DMS114 treated with DMSO at 0.1 percent for 48 hours (cell line): Measurements from ENCODE around the gene CCDC181.
"Not testable (repeated sequence)": the region's sequence is repeated elsewhere in the genome, so short reads cannot be mapped to it uniquely, and the experiment has no call there.

Experiments
- DNase-seq: peaks from one replicate; lab custom pipeline; 2025; ENCODE audit not compliant: unreplicated experiment; lab: John Stamatoyannopoulos, UW

Gene CCDC181

GRCh38 chr1:169402578-169402977 is 24.7 kb downstream of the CCDC181 start:
- DNase-seq: not testable (repeated sequence)

GRCh38 chr1:169395955-169396354 is 31.3 kb downstream of the CCDC181 start:
- no peak for DNase-seq

GRCh38 chr1:169392406-169392805 is 34.9 kb downstream of the CCDC181 start:
- DNase-seq: no peak

GRCh38 chr1:169390303-169390702 is 37.0 kb downstream of the CCDC181 start:
- DNase-seq: no peak

GRCh38 chr1:169387399-169387798 is 39.9 kb downstream of the CCDC181 start:
- DNase-seq: no peak

- no peak for DNase-seq
Observed at GRCh38 chr1:169383449-169383848, 43.8 kb downstream of the CCDC181 start.

GRCh38 chr1:169381162-169381561 is 46.1 kb downstream of the CCDC181 start:
- DNase-seq: no peak

- DNase-seq: no peak
Observed at GRCh38 chr1:169371404-169371803, 55.9 kb downstream of the CCDC181 start.

- DNase-seq: no peak
Observed at GRCh38 chr1:169368406-169368769, 58.9 kb downstream of the CCDC181 start.

- DNase-seq: peak; percentile 95
Observed at GRCh38 chr1:169367686-169368405, 59.4 kb downstream of the CCDC181 start, which contains the start of the genes BLZF1 and NME7. Gene BLZF1, plus strand, starts transcription at chr1:169368195. Its CDS starts 1,328 bp downstream, at chr1:169369523. Gene NME7, minus strand, starts transcription at chr1:169367797. Its CDS starts 87 bp downstream, at chr1:169367710.

- no peak for DNase-seq
Observed at GRCh38 chr1:169367096-169367685, 60.1 kb downstream of the CCDC181 start.

GRCh38 chr1:169364948-169365347 is 62.3 kb downstream of the CCDC181 start:
- no peak for DNase-seq

GRCh38 chr1:169363046-169363730 is 64.1 kb downstream of the CCDC181 start:
- DNase-seq: no peak

GRCh38 chr1:169361281-169361680 is 66.0 kb downstream of the CCDC181 start:
- DNase-seq: no peak

GRCh38 chr1:169360415-169360814 is 66.9 kb downstream of the CCDC181 start:
- DNase-seq: no peak

- DNase-seq: peak; percentile 37
Observed at GRCh38 chr1:169348383-169349036, 78.8 kb downstream of the CCDC181 start.

- no peak for DNase-seq
Observed at GRCh38 chr1:169347688-169348382, 79.4 kb downstream of the CCDC181 start.

GRCh38 chr1:169346036-169346589 is 81.2 kb downstream of the CCDC181 start:
- no peak for DNase-seq

GRCh38 chr1:169345511-169345910 is 81.8 kb downstream of the CCDC181 start:
- DNase-seq: no peak
